HS-27A (cell line): ENCODE data around the gene PAX8.
A peak's percentile ranks its signal among the peaks of the same experiment; 100 is the strongest.

Source experiments
- DNase-seq: peaks from one replicate; pipeline ENCODE4 v3.0.0-alpha.2; 2012; ENCODE audit warnings: low read depth, missing footprints

The PAX8 gene

DNA sequence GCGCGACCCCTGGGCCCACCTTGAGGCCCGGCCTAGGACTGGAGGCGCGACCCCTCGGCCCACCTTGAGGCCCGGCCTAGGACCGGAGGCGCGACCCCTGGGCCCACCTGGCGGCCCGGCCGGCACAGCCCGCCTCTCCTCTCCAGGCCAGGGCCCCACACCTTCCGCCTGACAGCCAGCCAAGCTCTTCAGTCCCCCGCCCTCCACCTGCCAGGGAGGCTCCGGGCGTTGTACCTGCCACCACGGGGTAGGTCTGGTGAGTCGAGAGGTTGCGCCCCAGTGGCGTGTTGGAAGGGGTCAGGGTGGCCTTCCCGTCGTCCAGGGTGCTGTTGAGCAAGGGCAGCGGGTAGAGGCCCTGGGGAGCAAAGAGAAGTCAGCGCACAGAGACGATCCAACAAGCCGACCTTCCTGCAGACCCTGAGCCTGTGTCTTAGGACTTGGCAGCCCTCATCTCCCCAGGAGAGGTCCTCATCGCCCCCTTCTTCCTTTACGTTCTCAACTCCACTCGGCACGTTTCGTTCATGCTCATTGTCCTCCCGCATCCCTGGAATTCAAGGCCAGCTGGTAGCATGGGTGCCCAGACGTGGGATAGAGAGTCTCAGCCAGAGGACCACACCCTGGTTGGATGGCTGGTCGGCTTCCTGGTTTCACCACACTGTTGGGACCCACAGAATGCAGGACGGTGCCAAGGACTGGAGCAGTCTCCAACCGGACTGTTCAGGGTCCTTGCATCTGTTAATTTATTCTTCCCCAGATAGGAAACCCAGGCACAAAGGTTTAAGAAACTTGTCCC is 42.2 kb downstream of the PAX8 start:
- DNase-seq: no peak

DNA sequence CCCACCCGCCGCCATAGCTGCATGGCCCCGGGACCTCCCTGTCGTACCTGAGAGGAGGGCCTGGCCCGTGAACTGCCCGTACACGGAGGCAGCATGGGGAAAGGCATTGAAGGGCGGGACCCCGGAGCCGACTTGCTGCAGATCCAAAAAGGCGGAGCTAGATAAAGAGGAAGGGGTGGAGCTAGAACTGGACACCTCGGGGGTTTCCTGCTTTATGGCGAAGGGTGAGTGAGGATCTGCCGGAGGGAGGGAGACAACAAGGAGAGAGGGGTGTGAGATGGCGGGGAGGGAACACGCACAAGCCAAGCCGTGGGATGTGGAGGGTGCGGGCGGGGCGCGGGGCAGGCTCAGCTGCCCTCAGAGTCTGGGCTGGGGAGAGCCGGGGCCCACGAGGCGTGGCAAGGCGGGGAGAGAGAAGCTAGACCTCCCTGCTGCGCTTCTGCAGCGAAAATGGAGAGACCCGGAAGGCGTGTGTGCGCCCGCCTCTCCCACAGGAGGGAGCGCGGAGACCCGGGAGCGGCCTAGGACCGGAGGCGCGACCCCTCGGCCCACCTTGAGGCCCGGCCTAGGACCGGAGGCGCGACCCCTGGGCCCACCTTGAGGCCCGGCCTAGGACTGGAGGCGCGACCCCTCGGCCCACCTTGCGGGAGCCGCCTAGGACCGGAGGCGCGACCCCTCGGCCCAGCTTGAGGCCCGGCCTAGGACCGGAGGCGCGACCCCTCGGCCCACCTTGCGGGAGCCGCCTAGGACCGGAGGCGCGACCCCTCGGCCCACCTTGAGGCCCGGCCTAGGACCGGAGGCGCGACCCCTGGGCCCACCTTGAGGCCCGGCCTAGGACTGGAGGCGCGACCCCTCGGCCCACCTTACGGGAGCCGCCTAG is 43.1 kb downstream of the PAX8 start:
- peak; percentile 94 for DNase-seq

DNA sequence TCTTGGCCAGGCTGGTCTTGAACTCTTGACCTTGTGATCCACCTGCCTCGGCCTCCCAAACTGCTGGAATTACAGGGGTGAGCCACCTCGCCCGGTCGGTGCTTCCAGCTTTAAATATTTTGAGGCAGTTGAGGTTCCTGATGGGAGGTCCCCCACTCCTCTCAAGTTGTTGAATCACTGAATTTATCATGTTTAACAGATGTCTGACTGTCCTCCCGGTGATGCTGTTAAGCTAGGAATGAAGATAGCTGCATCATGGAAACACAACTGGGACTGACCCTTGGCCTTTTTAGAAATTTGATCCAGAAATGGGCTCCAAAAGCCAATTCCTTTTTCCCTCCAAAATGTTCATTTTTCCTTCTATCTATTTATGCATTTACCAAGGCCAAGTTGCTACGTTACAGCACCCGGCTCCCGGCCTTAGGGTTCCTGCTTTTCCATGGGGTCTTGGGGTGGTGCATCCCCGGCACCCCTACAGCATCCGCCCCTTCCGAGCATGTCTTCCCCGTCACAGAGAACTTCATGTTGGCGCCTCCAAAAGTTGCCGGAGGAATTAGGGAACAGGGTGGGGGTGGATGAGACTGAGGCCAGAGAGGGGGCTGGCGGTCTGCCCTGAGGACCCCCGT is 43.9 kb downstream of the PAX8 start:
- no peak for DNase-seq

DNA sequence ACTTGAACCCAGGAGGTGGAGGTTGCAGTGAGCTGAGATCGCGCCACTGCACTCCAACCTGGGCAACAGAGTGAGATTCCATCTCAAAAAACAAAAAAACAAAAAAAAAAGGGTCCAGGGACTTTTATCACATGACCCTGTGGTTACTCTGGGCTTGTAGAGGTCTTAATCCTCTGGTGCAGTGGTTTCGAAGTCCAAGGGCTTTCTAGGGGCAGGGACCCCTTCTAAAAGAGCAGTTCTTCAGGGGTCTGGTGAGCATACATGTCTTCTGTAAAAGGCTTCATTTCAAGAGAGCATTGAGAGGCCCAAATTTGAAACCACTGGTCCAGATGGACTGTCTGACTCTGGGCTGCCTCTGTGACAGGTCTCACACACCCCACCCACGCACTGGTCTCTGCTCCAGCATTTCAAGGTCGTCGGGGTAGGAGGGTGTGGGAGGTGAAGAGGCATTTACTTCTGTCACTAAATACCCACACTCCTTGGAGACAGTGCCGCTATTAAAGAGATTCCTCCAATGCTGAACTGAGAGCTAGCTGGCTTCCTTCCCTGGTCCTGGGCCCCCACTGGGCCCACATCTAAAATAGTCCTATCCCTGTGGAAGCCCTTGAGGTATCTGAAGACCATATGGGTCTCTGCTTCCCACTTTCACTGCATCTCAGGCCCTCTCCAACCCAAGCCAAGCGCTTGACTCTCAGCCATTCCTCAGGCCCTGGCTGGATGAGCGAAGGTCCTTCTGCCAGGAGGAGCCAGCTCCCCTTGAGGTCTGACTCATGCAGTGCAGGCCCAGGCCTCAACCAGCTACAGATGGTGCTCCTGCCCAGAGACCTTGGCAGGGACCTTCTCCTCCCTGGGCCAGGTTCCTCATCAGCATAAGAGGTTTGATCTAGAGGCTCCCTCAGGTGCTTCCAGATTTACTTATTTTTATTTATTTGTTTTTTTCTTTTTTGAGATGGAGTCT is 44.8 kb downstream of the PAX8 start:
- no peak for DNase-seq

DNA sequence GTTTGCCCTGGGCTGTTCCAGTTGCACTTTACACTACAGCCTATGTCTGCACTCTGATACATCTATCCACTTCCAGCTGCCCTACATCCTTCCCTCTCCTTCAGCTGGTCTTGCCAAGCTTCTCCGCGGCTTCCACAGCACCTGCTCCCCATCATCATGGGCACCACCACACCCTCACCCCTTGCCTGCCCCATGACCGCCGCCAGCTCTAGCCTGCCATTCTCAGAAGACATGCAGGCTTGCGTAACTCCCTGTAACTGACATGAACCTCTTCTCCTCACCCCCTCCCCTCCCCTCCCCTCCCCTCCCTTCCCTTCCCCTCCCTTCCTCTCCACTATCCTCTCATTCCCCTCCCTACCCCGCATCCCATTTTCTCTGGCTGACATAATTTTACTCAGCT is 46.0 kb downstream of the PAX8 start:
- no peak for DNase-seq

DNA sequence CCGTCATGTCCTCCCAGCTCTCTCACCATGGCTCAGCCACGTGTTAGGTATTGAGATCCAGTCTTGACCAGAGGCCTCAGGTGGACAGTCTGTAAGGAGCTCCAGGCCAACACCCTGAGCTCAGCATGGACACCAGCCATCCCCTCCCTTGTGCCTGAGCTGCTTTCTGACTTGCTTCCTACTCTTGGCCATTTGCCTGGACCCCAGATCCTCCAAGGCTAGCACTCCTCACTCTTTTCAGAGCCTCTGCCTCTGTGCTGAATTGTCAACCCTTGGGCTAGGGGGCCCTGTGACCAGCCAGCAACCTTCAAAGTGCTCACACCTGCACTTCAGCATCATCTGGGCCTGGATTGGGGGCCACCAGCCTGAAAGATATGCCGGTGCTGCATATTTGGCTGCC is 46.6 kb downstream of the PAX8 start:
- no peak for DNase-seq

DNA sequence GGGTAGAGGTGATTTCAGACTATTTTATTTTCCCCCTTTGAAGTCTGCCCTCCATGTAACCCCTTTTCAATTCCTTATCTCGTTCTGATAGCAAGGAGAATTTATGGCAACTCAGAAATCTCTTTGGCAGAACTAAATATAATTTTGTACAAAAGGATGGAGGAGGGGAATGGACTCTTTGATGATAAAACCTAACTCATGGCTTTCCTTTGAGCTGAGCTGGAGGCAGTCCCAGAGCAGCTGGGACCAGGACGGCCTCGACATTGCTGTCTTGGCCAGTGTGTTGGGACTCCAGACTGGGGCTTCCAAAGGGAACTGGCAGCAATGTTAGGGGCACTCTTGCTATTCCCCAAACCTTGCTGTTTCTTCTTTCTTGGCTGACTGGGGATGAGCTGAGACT is 47.7 kb downstream of the PAX8 start:
- no peak for DNase-seq

DNA sequence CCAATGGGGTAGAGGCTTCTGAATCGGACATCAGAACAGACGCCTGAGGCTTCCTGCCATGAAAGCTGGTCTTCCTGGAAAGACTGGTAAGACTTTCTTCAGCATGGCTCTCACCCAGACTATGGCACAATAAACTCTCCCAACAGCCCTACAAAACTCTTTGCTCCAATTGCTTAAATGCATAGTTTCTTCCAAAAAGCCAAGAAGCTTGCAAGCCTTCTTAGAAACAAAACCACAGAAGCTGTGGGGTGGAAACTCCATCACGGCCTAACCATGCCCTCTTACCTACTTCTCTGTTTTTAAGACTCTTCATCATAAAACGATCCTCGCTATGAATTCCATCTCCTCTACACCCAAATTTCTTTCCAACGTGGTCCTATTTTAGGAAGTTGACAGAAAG is 48.2 kb downstream of the PAX8 start:
- DNase-seq: no peak

DNA sequence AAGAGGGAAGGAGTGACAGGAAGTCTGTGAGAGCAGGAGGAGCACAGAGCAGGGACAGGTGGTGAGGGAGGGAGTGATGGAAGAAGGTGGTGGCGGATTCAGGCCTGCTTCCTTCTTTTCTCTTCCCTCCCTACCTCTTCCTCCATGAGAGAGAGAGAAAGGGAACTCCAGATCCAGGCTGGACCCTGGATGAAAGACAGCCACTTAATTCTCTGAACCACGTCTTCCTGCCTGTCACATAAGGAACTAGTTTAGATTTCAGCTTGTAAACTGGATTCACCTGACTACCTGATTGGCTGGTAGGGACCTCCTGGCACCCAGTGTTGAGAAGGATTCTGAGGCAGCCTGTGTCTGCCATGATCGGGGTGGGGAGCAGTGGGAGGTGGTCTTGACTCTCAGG is 48.9 kb downstream of the PAX8 start:
- DNase-seq: no peak

DNA sequence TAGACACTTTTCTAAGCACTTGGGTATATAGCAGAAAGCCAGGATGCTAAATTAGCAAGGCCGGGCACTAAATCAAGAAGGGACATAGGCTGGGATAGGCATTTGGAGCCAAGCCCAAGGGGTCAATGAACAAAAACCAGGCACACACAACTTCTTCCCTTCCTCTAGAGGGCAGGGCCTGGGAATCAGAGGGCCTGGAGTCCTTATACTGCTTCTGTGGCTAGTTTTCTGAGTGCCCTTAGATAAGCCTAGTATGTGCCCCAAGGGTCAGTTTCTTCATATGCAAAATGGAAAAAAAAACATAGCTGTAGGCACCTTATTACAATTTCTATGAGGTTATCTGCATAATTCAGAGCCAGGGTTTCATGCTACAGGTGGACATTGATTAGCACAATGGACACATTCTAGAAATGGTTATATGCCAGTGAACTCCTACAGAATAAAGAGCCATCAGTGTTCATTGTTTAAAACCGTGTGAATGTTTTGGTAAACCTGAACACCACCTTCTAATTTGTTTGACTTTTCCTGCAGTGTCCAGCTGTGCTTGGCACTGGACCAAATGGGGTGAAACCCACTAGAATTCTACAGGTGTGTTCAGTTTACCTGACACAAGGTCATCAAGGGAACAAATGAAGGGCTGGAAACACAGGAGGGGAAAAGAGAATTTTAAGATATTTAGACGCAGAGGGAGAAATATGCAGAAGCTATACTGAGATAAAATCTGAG is 49.6 kb downstream of the PAX8 start:
- no peak for DNase-seq

DNA sequence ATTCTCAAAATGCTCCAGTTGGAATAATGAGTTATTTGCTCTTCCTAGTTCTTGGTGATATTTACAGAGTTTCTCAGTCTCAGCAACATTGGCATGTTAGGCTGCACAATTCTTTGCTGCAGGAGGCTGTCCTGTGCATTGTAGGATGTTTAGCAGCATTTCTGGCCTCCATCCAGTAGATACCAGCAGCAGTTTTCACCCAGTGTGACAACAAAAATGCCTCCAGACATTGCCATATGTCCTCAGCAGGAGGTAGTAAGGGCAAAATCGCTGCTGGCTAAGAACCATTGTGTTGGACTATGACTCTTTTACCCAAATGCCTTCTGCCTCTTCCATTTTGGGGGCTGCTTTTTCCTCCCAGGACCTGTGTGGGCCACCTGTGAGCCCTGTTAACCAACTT is 50.4 kb downstream of the PAX8 start:
- no peak for DNase-seq

DNA sequence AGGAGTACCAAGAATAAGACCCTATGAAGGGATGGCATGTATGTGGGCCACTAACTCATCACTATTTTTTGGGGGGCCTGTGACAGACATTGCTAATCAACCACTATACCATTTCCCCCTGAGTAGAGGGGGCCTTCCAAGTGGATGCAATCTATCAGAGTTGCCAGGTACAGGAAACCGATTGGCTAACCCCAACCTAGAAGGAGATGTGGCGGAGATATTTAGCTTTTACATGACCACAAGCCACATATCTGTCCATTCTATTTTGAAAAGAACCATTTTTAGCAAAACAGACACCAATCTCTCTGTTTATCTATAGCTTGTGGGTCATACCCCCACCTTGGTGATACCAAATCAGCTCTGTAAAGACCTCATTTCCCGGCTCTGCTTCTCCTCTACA is 51.0 kb downstream of the PAX8 start:
- no peak for DNase-seq

DNA sequence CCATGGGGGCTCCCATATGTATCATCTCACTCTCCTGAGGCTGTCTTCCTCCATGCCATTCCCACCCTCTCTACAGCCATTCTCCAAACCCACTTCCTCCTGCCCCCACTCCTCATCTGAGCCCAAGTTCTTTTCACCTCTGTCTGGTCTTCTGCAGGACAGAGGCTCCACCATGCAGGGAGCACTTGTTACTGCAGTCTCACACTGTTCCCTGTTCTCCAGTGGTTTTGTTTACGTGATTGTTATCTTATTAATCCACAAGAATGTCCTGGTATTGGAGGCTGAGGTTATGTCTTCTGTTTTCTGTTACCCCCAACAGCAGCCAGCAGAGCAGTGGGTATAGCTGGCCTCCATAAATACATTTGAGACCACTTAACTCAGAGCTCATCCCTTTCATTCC is 51.4 kb downstream of the PAX8 start:
- no peak for DNase-seq

DNA sequence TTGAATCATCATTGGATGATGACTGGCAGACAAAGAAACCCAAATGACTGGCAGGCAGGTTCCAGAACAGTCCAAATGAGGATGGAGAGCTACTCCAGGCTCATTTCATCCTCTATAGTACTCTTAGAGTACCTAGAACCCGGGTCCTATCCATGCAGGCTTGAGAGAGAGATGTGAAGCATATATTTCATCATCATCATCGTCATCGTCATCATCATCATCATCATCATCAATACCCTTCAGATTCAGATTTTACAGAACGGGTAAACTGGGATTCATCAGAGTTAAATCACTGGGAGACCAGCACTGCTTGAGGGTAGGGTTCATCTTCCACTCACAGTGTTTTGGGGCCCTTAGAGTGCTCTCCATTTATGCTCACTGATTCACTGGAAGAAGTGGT is 52.3 kb downstream of the PAX8 start:
- DNase-seq: no peak

DNA sequence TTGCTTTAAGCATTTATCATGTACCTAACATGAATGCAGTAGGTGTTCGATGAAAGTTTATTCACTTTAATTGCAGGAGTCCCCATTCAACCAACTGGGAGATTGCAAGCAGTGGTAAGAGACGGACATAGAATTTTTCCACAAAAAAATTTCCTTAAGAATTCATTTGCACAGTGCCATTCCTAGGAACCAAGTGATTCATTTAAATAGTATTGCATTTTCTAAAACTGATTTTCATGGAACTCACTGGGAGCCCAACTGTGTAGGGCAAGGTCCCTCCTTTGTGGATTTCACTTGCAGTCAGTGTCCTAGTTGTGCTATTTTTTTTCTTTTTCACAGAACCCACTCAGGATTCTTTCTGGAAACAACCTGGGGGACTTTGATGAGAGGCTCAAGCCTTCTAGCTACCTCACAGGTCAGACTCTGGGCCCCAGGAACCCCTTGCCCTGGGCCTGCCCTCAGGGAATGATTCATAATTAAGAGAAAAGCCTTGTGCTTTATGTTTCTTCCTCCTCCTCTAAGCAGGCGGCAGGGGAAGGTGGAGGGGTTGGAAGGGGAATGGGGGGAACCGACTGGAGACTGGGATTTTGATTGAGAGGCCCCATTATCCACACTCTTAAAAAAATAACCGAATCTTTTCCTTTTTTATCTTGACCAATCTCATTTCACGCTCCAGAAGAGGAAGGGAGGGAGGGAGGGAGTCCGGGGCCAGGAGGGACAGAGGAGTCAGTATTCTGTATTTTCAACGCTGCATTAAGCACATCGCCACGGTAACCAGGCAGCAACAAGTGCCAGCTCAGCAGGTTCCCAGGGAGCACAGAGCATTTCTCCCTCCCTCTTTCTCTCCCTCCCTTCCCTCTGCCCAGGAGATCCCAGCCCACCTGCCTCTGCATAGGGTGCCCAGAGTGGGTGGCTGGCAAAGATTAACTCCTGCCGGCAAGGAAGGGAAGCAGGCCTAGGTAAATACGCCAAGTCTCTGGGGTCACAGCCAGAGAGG is 53.2 kb downstream of the PAX8 start:
- no peak for DNase-seq

DNA sequence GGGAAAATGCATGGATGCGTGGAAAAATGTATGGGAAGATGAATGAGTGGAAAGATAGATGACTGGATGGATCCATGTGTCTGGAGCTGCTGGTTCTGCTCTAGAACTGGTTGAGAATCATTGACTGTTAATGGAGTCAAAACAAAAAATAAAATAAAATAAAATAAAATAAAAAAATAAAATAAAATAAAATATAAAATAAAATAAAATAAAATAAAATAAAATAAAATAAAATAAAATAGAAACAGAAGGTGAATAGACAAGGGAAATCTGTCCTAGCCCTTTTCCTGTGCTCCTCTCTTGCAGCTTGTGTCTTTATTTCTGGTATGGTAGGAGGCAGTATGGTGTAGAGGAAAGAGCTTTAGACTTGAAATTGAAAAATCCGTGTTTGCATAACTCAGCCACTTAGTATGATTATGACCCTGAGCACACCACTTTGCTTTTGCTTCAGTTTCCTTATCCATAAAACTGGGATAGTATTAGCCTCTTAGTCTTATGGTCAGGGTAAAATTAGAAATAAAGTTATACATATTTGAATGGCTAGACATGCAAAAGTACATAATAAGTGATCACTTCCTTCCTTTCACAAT is 54.0 kb downstream of the PAX8 start:
- no peak for DNase-seq

DNA sequence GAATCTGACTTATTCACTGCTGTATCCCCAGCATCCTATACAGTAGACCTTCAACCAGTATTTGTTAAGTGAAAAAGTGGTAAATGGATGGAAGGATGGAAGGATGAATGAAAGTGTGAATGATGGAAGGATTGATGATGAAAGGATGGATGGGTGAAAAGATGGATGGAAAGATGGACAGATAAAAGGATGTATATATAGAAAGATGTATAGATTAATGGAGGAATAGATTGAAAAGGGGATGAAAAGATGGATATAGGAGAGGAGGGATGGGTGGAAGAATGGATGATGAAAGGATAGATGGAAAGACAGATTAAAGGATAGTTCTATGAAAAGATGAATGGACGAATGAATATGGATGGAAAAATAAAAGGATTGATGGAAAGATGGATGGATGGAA is 54.9 kb downstream of the PAX8 start:
- no peak for DNase-seq

DNA sequence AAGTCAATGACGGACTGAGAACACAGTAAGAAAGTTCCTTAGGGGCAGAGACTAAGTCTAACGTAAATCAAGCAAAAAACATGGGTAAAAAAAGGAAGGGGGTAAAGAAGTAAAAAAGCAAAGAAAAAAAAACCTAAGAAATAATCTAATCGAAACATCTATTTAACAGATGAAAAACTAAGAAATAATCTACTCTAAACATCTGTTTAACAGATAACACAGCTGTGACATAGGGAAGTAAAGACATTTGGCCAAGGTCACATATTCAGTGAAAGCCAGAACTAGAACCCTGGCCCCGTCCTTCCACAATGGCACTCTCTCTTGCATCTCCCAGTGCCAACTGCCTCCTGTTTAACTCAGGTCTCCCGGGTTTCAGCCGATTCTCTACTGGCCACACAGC is 56.9 kb downstream of the PAX8 start:
- DNase-seq: no peak

DNA sequence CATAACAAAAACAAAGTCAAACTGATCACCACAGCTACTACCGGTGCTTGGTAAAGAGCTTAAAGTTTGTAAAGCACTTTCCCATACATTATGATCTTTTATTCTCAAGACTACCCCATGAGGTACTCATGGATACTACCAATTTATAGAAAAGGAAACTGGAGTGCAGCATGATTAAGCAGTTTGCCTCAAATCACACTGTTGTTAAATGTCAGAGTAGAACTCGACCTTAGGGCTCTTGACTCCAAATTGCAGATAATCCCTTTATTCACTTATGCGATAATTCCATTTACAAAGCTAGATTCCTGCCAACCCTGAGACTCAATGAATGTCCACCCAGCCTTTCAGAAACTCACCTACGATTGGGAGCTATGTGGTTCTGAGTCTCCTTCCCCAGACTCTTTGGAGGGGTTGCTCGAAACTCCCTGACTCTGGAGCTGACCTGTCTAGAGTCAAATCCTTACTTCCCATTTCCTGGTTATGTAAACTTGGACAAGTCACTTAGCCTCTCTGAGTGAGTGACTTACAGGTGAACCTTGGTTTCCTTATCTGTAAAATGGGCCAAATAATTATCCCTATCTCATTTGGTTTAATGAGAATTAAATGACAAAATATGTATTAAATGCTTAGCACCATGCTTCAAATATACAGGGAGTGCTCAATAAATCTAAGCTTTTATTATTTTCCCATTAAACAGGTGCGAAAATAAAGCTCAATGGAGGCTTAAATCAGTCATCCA is 57.6 kb downstream of the PAX8 start:
- DNase-seq: no peak
